Measurements from ENCODE around the gene NTM.

NTM gene

GRCh38 chr11:131499199-131499598, 128.8 kb downstream of the NTM start:
- no peak for DNase-seq (ENCODE audit: low read depth)

DNA sequence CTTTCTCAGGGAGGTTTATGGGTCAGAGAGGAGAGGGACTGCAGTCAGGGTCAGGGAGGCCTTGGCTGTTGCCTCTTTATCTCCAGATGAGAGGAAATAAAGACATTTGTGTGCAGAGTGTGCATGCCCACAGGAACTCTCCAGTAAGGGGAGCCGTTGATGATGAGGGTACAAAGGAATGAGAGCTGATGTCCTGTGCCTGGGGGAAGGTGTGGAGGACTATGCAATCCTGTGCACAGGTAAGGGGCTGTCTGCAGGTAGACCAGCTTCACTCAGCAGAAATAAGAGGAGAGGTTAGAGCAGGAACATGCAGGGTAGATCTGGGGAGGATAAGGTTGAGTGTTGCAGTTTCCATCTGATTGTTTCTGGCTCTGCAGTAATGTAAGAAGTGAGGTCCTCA, 132.6 kb downstream of the NTM start:
- DNase-seq (ENCODE audit: low read depth), result no peak

GRCh38 chr11:131504199-131504949, 134.0 kb downstream of the NTM start:
- DNase-seq (ENCODE audit: low read depth), result no peak

DNA sequence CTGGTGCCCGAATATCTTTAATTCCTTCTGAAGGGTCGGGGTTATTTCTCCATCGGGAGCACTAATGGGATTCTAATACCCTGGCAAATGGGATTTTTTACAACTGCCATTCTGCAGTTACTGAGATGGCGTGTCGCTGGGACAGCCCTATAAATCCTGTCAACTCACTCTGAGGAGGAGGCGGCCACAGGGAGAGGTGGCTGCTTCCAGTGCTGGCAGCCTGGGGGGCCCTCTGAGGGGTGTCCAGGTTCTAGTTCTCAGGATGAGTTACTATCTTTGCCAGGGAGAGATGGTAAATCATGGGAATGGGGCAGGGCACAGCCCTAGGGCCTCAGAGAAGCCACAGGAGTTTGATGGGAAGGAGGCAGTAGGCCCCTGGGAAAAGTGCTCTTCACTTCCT, 135.9 kb downstream of the NTM start:
- DNase-seq (ENCODE audit: low read depth), result no peak

DNA sequence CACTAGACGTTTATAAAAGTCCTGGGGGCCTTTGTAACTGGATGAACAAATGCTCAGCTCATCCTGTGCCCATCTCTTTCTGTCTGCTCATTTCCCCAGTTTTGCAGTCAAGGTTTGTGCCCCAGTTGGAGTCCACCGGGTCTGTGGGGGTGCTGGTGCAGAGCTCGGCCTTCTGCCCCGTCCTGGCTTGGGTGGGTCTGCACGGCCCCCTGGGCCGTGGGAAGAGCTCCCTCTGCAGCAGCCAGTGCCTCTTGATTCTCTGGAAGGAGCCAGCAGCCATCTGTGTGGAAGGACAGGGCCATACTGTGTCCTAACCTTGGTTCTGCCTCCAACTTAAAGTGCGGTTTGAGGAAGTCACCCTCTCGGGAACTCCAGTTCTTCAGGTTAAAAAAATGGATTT, 140.2 kb downstream of the NTM start:
- DNase-seq (ENCODE audit: low read depth), result no peak

DNA sequence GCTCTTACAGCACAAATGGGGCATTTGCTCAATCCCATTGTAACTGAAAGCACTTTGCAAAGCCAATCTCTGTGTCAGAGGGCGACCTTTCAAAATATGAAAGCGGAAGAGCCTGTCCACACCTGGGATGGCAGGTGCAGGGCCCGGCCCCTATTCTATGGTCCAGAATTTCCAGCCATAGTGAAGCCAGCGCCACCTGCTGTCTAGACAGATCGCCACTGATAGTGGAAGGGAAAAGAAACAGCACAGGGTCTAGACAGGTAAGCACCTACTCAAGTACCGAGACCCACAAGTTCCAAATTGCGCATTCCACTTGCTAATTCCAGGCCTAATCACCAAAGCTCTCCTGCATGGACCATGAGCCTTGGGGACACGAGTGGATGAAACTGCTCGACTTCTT, 141.4 kb downstream of the NTM start:
- DNase-seq (ENCODE audit: low read depth), result no peak

DNA sequence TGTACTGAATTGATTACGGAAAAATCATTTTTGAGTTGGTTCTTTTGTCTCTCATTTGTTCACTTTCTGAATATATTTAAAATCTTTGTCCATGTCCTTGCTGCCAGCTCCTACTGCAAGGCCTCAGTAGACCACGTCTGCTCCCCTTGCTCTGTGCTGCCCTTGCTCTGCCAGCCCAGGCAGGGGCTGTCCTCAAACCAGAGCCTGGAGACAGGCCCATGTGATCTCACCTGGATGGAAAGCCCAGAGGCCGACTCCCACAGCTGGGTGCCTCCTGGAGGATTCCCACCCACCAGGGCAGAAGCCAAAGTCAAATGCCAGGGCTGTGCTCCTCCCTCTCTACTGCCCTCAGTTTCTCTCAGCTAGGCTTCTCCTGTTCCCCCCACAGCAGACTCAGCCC, 141.8 kb downstream of the NTM start:
- DNase-seq (ENCODE audit: low read depth), result no peak

DNA sequence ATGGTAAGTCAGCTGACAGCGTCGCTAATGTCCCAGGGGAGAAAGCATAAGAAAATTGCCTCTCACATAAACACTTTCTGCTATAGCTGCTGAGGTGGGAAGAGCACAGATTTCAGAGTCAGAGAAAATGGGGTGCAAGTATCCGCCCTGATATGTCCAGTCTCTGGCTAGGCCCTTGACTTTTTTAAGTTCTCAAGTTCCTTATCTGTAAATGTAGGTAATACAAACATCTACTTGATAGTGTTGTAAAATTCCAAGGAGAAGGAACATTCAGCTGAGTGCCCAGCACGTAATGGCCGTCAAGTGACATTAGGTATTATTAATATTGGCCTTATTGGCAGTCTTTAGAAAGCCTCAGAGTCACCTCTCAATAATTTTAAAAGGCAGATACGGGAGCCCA, 143.6 kb downstream of the NTM start:
- no peak for DNase-seq (ENCODE audit: low read depth)

GRCh38 chr11:131518305-131518838, 148.0 kb downstream of the NTM start:
- no peak for DNase-seq (ENCODE audit: low read depth)

DNA sequence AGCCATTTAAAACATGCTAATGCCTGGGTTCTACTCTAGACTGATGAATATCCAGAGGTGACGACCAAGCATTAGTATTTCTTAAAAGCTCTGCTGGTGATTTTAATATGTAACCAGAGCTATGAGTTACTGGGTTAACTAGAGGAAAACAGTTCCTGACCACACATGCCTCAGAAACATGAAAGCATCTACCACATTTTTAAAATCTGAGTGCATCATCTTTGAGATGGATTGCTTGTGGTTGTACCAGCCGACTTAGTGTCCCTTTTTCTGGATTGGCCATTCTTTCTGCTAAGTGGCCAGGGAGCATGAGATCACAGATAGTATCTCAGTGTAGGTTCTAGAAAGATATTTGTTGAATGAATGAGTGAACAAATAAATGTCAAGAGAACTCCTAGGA, 152.4 kb downstream of the NTM start:
- no peak for DNase-seq (ENCODE audit: low read depth)

- DNase-seq (ENCODE audit: low read depth), result no peak
These were observed 160.0 kb downstream of the NTM start for GRCh38 chr11:131530407-131530806.

- DNase-seq (ENCODE audit: low read depth), result no peak
These were observed 162.7 kb downstream of the NTM start for GRCh38 chr11:131533149-131533548.

- DNase-seq (ENCODE audit: low read depth), result no peak
These were observed 163.6 kb downstream of the NTM start for GRCh38 chr11:131533998-131534397.

DNA sequence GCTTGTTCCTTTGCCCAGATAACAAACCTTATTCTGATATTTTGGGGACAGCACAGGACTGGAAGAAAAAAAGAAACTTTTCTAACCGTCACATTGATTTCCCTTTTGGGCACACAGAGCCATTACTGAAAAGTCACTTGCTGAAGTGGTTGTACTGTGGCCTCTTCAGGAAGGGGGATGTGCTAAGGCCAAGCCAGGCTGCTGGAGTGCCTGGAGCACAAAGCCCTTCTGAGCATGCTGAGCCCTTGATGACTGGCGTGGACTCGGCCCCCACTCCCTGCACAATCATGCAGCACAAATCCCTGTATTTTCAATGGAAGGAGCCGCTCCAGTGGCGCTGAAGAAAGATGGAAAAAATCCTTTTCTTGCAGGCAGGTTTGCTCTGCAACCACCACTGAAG, 164.2 kb downstream of the NTM start:
- DNase-seq (ENCODE audit: low read depth), result no peak

GRCh38 chr11:131536159-131536558, 165.7 kb downstream of the NTM start:
- no peak for DNase-seq (ENCODE audit: low read depth)

DNA sequence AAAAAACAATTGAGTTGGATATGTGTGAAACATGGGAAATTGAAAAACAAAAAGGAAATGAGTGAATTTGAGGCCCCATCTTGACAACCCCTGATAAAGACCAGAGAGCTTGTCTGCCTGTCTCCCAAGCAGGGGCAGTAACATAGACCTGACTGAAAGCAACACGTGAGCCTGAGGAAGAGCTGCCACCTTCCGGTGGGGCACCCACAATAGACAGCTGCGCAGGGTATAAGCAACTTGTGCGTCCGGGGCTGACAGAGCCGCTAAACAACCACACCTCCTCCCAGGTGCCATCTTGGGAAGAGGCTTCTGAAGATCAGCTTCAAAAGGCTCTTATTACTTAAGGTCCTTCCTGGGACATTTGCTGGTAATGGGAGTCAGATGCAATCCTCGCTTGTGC, 166.8 kb downstream of the NTM start:
- DNase-seq (ENCODE audit: low read depth), result no peak

DNA sequence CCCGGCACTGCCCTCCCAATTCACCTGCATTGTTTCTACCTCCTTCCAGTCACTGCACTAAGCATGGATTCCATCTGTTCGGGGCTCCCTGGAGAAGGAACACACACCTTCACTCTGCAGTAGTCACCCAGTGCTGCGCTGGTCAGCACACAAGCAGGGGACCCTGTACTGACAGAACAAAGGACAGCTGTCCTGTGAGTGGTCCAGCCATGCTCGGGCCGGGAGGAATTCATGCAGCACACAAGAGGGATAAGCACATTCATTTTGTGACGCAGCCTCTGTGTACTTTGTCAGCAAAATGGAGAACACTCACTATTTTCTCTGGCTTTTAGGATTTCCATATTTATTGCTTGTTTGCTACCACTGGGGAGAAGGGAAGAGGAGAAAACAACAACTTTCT, 167.3 kb downstream of the NTM start:
- DNase-seq (ENCODE audit: low read depth), result no peak

DNA sequence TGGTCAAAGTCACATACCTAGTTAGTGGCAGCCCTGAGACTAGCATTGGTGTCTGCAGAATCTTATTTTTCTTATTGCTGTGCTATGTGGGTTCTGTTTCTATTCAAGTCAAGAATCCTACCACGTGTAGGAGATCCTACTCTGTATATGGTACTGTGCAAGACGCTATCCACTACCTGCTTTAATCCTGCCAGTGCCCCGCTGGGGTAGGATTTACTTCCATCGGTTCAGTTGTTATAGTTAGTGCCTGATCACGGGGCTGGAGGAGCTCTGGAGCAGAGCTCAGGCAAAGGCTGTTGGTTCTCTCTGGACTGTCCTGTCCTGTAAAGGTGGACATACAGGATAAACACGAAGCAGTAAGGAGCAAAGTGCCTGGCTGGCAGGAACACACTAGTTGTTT, 167.9 kb downstream of the NTM start:
- no peak for DNase-seq (ENCODE audit: low read depth)

GRCh38 chr11:131540676-131541075, 170.3 kb downstream of the NTM start:
- DNase-seq (ENCODE audit: low read depth), result no peak

DNA sequence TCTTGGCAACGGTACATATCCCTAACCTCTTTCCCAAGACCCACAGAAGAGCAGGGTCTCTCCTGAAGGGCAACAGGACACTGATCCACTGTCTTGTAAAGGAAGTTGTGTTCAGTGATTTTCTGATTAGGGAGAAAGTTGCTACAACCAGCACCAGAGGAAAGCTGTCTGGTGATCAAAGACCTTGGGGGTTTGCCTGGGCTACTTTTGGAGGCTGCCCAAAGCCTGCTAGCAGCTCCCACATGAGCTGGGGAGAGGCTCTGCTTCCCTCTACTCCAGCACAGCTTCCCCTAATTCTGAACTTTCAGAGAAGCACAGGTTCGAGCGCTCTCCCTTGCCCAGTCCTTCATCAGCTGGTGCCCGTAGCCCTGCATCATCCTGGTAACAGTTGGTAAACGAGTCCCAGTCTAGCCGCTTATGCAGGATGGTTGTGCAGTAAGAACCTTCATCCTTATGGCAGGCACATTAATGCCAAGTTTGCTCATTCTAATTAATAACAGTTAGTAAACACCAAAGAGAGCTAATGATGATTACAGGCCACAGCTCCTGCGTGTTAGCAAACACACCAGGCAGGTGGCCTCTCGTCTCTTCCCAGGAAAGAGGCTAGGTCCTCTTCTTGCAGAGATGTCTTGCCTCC, 173.1 kb downstream of the NTM start:
- DNase-seq (ENCODE audit: low read depth), result no peak

GRCh38 chr11:131544591-131544990, 174.2 kb downstream of the NTM start:
- no peak for DNase-seq (ENCODE audit: low read depth)

GRCh38 chr11:131546218-131546895, 175.9 kb downstream of the NTM start:
- DNase-seq (ENCODE audit: low read depth), result no peak

DNA sequence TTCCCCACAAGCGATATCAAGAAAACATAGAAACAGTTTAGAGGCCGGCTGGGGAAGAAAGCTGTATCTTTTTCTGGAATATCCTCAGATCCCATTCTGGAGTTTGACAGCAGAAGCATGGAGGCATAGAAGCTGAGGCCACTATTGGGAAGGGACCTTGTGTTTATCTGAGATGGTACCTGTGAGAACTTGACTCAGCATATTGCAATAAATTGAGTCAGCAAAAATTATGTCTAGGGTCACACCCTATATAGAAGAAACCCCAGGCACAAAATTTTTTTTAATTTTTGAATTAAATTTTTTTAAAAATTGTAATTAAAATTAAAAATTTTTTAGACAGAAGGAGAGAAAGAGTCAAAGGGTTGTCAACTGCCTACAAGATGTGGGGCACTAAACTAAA, 178.7 kb downstream of the NTM start:
- DNase-seq (ENCODE audit: low read depth), result no peak

Data from stimulated activated CD8-positive, alpha-beta memory T cell treated with anti-CD3 and anti-CD28 coated beads, Interleukin-15, amount 100 ng/mL, for 24 hours (primary cell).